Osteocyte (in vitro differentiated cells): ENCODE results near the gene ATOH8. TPM values are rescaled to one million over a fixed set of nuclear protein-coding genes. Genes with fewer than 3 reads are reported as not detected.

ENCODE experiments used
- DNase-seq: peaks from one replicate; pipeline ENCODE4 v3.0.0; 2021; ENCODE audit warnings: mixed read lengths; ENCODE audit not compliant: unreplicated experiment; ENCODE audit errors: extremely low spot score
- H3K27ac Mint-ChIP-seq: one replicate; pipeline ENCODE4 v1.8.0; 2021; ENCODE audit warnings: mild to moderate bottlenecking, mixed read lengths; ENCODE audit not compliant: unreplicated experiment
- H3K27me3 Mint-ChIP-seq: one replicate; pipeline ENCODE4 v1.8.0; 2021; ENCODE audit warnings: mixed read lengths; ENCODE audit not compliant: unreplicated experiment
- H3K36me3 Mint-ChIP-seq: one replicate; pipeline ENCODE4 v1.8.0; 2021; ENCODE audit warnings: mixed read lengths; ENCODE audit not compliant: unreplicated experiment
- H3K4me1 Mint-ChIP-seq: one replicate; pipeline ENCODE4 v1.8.0; 2021; ENCODE audit warnings: mixed read lengths; ENCODE audit not compliant: unreplicated experiment
- H3K4me3 Mint-ChIP-seq: one replicate; pipeline ENCODE4 v1.8.0; 2021; ENCODE audit warnings: mild to moderate bottlenecking, moderate library complexity, mixed read lengths; ENCODE audit not compliant: unreplicated experiment
- H3K9me3 Mint-ChIP-seq: one replicate; pipeline ENCODE4 v1.8.0; 2021; ENCODE audit warnings: mixed read lengths; ENCODE audit not compliant: unreplicated experiment
- total RNA-seq: library from RNA; stranded (reverse); gene quantifications from 2 replicates; pipeline ENCODE4 v1.2.1, GENCODE V29; 2021
- TF ChIP-seq, protein P1 (sequence below): fragments of 200-600 bp; sonication (generic); IDR thresholded peaks from 2 replicates; pipeline ENCODE4 v1.5.0; 2021; ENCODE audit warnings: antibody characterized with exemption, mild to moderate bottlenecking, moderate library complexity

The ATOH8 gene
- total RNA-seq, 1 donor from 2014 or later, result 5.9 TPM

DNA sequence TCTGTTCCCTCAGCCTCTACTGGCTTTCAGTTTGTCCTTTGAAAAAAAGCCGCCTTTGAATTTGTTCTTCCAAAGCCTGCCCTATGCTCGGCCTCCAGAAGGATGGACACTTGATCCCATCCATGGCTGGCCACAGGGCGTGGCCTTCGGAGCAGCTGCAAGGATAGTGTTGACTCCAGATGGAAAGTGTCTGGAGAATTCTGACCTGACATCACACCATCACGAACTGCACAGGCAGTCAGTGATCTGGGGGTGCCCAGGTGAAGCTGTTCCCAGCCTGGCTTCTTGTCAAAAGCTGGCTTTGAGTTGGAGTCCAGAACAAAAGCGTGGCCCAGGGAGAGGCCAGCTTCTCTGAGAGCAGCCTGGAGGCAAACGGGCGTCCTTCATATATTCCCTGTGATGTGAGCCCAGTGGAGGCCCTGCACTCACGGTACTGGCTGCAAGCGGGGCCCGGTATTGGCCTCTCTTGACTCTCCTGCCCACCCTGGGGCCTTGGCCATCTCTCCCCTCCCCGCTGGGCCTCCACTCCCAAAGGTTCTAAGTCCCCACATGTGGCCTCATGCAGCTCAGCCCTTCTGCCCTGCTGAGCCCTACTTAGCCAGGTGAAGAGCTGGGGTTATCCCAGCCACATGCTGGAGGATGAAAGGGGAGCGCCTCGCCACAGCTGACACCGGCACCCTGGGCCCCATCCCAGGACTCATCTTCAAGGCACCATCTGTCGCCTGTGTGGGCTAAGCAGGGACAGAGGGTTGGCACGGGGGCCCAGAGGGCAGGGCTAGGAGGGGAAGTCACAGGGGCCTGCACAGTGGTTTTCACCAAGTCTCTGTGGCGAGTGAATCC is 20.4 kb upstream of the ATOH8 start:
- Mint-ChIP-seq H3K27ac (no peak overlapping the region), H3K4me3 (no peak overlapping the region), H3K36me3 (no peaks in the 10 kb centered on the region), H3K9me3 (no peaks in the 10 kb centered on the region), H3K4me1 (peaks cover 17% of the 10 kb centered on the region), H3K27me3 (peaks cover 27% of the 10 kb centered on the region)
- no peak for DNase-seq
- TF ChIP-seq, protein P1, sequence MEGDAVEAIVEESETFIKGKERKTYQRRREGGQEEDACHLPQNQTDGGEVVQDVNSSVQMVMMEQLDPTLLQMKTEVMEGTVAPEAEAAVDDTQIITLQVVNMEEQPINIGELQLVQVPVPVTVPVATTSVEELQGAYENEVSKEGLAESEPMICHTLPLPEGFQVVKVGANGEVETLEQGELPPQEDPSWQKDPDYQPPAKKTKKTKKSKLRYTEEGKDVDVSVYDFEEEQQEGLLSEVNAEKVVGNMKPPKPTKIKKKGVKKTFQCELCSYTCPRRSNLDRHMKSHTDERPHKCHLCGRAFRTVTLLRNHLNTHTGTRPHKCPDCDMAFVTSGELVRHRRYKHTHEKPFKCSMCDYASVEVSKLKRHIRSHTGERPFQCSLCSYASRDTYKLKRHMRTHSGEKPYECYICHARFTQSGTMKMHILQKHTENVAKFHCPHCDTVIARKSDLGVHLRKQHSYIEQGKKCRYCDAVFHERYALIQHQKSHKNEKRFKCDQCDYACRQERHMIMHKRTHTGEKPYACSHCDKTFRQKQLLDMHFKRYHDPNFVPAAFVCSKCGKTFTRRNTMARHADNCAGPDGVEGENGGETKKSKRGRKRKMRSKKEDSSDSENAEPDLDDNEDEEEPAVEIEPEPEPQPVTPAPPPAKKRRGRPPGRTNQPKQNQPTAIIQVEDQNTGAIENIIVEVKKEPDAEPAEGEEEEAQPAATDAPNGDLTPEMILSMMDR, result no peak

DNA sequence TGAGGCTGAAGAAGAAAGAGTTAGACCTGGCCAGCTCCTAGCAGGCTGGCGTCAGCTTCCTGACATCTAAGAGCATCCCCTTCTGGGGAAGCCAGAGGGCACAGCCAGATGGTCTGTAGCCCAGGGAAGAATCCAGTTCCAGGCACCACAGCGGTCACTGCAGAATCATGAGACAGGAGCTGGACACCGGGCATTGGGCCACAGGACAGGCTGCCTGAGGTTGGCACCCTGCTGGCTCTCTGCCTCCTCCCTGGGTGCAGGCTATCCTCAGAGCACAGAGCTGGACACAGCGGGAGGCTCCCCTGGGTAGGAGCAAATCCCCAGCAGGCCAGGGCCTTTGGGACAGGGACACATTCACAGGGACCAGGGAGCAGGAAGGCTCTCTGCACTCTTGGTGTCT is 19.8 kb upstream of the ATOH8 start:
- no peak for DNase-seq
- H3K27me3 Mint-ChIP-seq, result peaks cover 27% of the 10 kb centered on the region
- no peak overlapping the region for H3K4me3 Mint-ChIP-seq
- no peaks in the 10 kb centered on the region for H3K9me3 Mint-ChIP-seq
- H3K27ac Mint-ChIP-seq, result no peak overlapping the region
- TF ChIP-seq, protein P1, result no peak
- H3K36me3 Mint-ChIP-seq, result no peaks in the 10 kb centered on the region
- peaks cover 17% of the 10 kb centered on the region for H3K4me1 Mint-ChIP-seq

DNA sequence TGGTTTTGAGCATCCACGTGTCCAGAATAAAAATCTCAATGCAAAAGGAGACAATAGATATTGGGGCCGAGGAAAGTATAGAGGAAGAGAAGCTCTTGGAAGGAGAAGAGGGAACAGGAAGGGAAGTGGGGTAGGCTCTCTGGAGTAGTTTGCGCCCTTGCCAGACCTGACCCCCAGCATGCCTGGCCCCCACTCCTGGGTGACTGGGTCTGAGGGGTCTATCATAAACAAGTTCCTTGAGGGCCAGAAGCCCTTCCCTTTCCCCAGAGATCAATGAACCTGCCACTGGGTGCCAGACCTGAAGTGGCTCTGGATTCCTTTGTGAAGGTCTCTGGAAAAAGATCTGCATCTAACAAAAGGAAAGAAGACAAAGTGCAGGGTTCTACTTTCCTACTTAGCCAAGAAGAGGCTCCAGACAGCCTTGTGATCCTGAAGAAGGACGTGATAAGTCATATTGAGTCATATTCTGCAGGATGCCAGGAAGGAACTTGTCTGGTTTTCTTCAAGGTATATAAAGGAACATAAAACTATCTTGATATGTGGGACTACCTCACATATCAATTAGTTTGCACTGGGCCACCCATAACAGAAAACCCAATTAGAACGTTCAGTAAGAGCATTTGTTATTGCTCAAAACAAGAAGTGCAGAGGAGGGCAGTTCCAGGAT is 18.7 kb upstream of the ATOH8 start:
- Mint-ChIP-seq H3K9me3 (no peaks in the 10 kb centered on the region), H3K36me3 (no peaks in the 10 kb centered on the region), H3K4me1 (peaks cover 10% of the 10 kb centered on the region), H3K27me3 (peaks cover 23% of the 10 kb centered on the region), H3K4me3 (no peak overlapping the region), H3K27ac (no peak overlapping the region)
- TF ChIP-seq, protein P1, result no peak
- no peak for DNase-seq

DNA sequence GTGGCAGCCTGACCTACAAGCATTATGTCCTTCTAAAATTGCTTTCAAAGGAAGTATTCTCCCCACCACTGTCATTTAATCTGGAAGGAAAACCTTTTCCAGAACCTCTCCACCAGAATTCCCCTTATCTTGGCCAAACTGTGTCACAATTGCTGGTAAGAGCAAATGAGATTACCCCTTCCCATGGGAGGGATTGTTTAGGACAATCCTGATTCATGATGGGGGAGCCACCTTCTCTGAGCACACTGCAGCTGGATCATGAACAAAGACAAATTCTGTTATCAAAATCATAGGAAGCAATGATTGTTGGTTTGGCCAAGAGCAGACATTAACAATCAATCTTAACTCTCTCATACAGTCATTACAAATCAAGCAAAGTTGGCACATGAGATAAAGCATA is 18.1 kb upstream of the ATOH8 start:
- no peak for DNase-seq
- peaks cover 11% of the 10 kb centered on the region for H3K4me1 Mint-ChIP-seq
- H3K36me3 Mint-ChIP-seq, result no peaks in the 10 kb centered on the region
- peaks cover 22% of the 10 kb centered on the region for H3K27me3 Mint-ChIP-seq
- H3K9me3 Mint-ChIP-seq, result no peaks in the 10 kb centered on the region
- H3K27ac Mint-ChIP-seq, result no peak overlapping the region
- TF ChIP-seq, protein P1, result no peak
- H3K4me3 Mint-ChIP-seq, result no peak overlapping the region
